Vagina (tissue), 2 donors: ENCODE results near the gene PRSS48. TPM values are rescaled to one million over a fixed set of nuclear protein-coding genes. Genes with fewer than 3 reads are reported as not detected.

ENCODE experiments used
- DNase-seq, 2 donors: peaks; one replicate each; pipeline ENCODE4 v3.0.0-alpha.2; 2017; ENCODE audit errors: extremely low spot score in 2 of 2
- H3K27ac ChIP-seq: fragments of 200-600 bp; sonication (generic); one replicate; pipeline ENCODE4 v1.5.1; 2019
- H3K27me3 ChIP-seq: fragments of 200-600 bp; sonication (generic); one replicate; pipeline ENCODE4 v1.5.1; 2019
- H3K36me3 ChIP-seq, 2 donors: fragments of 200-600 bp; sonication (generic); one replicate each; pipeline ENCODE4 v1.5.1; 2017 to 2019
- H3K4me1 ChIP-seq: fragments of 200-600 bp; sonication (generic); one replicate; pipeline ENCODE4 v1.5.1; 2019
- H3K4me3 ChIP-seq, 2 donors: fragments of 200-600 bp; sonication (generic); 1 replicate in 1 of 2; 2 replicates in 1 of 2; pipeline ENCODE4 v1.5.1; 2016 to 2019
- H3K9me3 ChIP-seq: fragments of 200-600 bp; sonication (generic); one replicate; pipeline ENCODE4 v1.5.1; 2019
- CTCF ChIP-seq, 3 experiments: fragments of 450-650 bp in 2 of 3; fragments of 200-600 bp in 1 of 3; sonication (generic) in 1 of 3; IDR thresholded peaks; one replicate each; pipeline ENCODE4 v1.5.1; 2017 to 2019; ENCODE audit warnings: antibody characterized with exemption in 3 of 3, mild to moderate bottlenecking in 2 of 3, moderate library complexity in 2 of 3
- POLR2A ChIP-seq, 2 donors: fragments of 450-650 bp; IDR thresholded peaks; one replicate each; pipeline ENCODE4 v1.6.1; 2017; ENCODE audit warnings: antibody characterized with exemption in 2 of 2, mild to moderate bottlenecking in 2 of 2, moderate library complexity in 2 of 2
- POLR2AphosphoS5 ChIP-seq, 2 donors: sonication (generic); formaldehyde crosslinking; IDR thresholded peaks; one replicate each; pipeline ENCODE4 v1.9.0; 2017; ENCODE audit warnings: antibody characterized with exemption in 2 of 2, mild to moderate bottlenecking in 2 of 2, low read depth in 1 of 2; ENCODE audit not compliant: insufficient read depth in 1 of 2
- intact Hi-C: fragments of 100-400 bp; cut with DNase I; formaldehyde crosslinking; loops from one replicate; pipeline ENCODE4 v1.15.1; 2023
- total RNA-seq: library from RNA; depleted of rRNA; stranded (reverse); fragments of >200 nt; gene quantifications from one replicate; pipeline ENCODE4 v1.2.3, GENCODE V29; 2016

PRSS48 gene
- total RNA-seq, 1 donor from 2014 or later = not detected

- intact Hi-C loops = no loop called here
- Histone ChIP-seq H3K36me3 (no peaks in the 10 kb centered on the region), H3K9me3 (no peaks in the 10 kb centered on the region), H3K27ac (no peak overlapping the region), H3K4me1 (peaks cover 39% of the 10 kb centered on the region), H3K4me3 (no peak overlapping the region), H3K27me3 (no peaks in the 10 kb centered on the region)
- no peak for TF ChIP-seq CTCF (IDR thresholded peaks at IDR 0.05)
- TF ChIP-seq POLR2AphosphoS5 (IDR thresholded peaks at IDR 0.05; ENCODE audit: insufficient read depth in 1 of 2, low read depth in 1 of 2) = no peak
- TF ChIP-seq POLR2A (IDR thresholded peaks at IDR 0.05) = no peak
- no peak for DNase-seq
Measured at GRCh38 chr4:151314479-151314878, 37.5 kb downstream of the PRSS48 start.

- TF ChIP-seq POLR2AphosphoS5 (IDR thresholded peaks at IDR 0.05; ENCODE audit: insufficient read depth in 1 of 2, low read depth in 1 of 2) (peak in 1 of 2 donors; percentile 69), CTCF (IDR thresholded peaks at IDR 0.05) (no peak)
- Histone ChIP-seq H3K4me3 (no peak overlapping the region), H3K27me3 (no peaks in the 10 kb centered on the region), H3K9me3 (no peaks in the 10 kb centered on the region), H3K36me3 (no peaks in the 10 kb centered on the region), H3K27ac (no peak overlapping the region), H3K4me1 (peaks cover 39% of the 10 kb centered on the region)
- intact Hi-C loops = no loop called here
- no peak for DNase-seq
Measured at GRCh38 chr4:151315212-151315886, 38.4 kb downstream of the PRSS48 start.

GRCh38 chr4:151316645-151317044 is 39.7 kb downstream of the PRSS48 start:
- intact Hi-C loops = no loop called here
- DNase-seq = no peak
- no peak overlapping the region for H3K4me3 ChIP-seq
- no peaks in the 10 kb centered on the region for H3K36me3 ChIP-seq
- H3K27ac ChIP-seq = no peak overlapping the region
- no peaks in the 10 kb centered on the region for H3K27me3 ChIP-seq
- TF ChIP-seq CTCF (IDR thresholded peaks at IDR 0.05) (no peak), POLR2AphosphoS5 (IDR thresholded peaks at IDR 0.05; ENCODE audit: insufficient read depth in 1 of 2, low read depth in 1 of 2) (no peak), POLR2A (IDR thresholded peaks at IDR 0.05) (no peak)
- H3K9me3 ChIP-seq = no peaks in the 10 kb centered on the region
- peaks cover 49% of the 10 kb centered on the region for H3K4me1 ChIP-seq

- H3K4me1 ChIP-seq = peaks cover 66% of the 10 kb centered on the region
- H3K27ac ChIP-seq = no peak overlapping the region
- H3K9me3 ChIP-seq = no peaks in the 10 kb centered on the region
- H3K36me3 ChIP-seq = no peaks in the 10 kb centered on the region
- no peak for DNase-seq
- no peaks in the 10 kb centered on the region for H3K27me3 ChIP-seq
- intact Hi-C loops = no loop called here
- TF ChIP-seq POLR2A (IDR thresholded peaks at IDR 0.05) = no peak
- TF ChIP-seq POLR2AphosphoS5 (IDR thresholded peaks at IDR 0.05; ENCODE audit: insufficient read depth in 1 of 2, low read depth in 1 of 2) = no peak
- no peak for TF ChIP-seq CTCF (IDR thresholded peaks at IDR 0.05)
- H3K4me3 ChIP-seq = no peak overlapping the region
Measured at GRCh38 chr4:151318307-151319006, 41.5 kb downstream of the PRSS48 start.

- Histone ChIP-seq H3K4me1 (peaks cover 66% of the 10 kb centered on the region), H3K4me3 (no peak overlapping the region), H3K27me3 (no peaks in the 10 kb centered on the region), H3K36me3 (no peaks in the 10 kb centered on the region), H3K27ac (no peak overlapping the region), H3K9me3 (no peaks in the 10 kb centered on the region)
- no peak for TF ChIP-seq POLR2AphosphoS5 (IDR thresholded peaks at IDR 0.05; ENCODE audit: insufficient read depth in 1 of 2, low read depth in 1 of 2)
- no peak for TF ChIP-seq CTCF (IDR thresholded peaks at IDR 0.05)
- no peak for TF ChIP-seq POLR2A (IDR thresholded peaks at IDR 0.05)
- intact Hi-C loops = no loop called here
- no peak for DNase-seq
Measured at GRCh38 chr4:151319490-151319889, 42.5 kb downstream of the PRSS48 start.
